ACC112 (cell line): ENCODE data around the gene ZNF839.

Experiments used
- H2AFZ ChIP-seq: fragments of 200-600 bp; sonication (generic); one replicate; pipeline ENCODE4 v1.6.0; 2017; ENCODE audit warnings: antibody characterized with exemption, low read length; ENCODE audit not compliant: unreplicated experiment
- H3K27ac ChIP-seq: fragments of 200-600 bp; sonication (generic); 2 replicates; pipeline ENCODE4 v1.5.1; 2014; ENCODE audit warnings: low read depth, mild to moderate bottlenecking, antibody characterized with exemption, low read length, moderate library complexity
- H3K27me3 ChIP-seq: fragments of 200-600 bp; sonication (generic); 2 replicates; pipeline ENCODE4 v1.6.1; 2014; ENCODE audit warnings: mild to moderate bottlenecking, antibody characterized with exemption, low read length, moderate library complexity, mixed read lengths; ENCODE audit not compliant: insufficient read depth
- H3K36me3 ChIP-seq: fragments of 200-600 bp; sonication (generic); 2 replicates; pipeline ENCODE4 v1.6.1; 2016; ENCODE audit warnings: mild to moderate bottlenecking, antibody characterized with exemption, low read length, moderate library complexity, mixed read lengths; ENCODE audit not compliant: insufficient read depth
- H3K4me1 ChIP-seq: fragments of 200-600 bp; sonication (generic); one replicate; pipeline ENCODE4 v1.6.1; 2016; ENCODE audit warnings: low read length, mixed read lengths; ENCODE audit not compliant: insufficient read depth, unreplicated experiment, control insufficient read depth
- H3K4me3 ChIP-seq: fragments of 200-600 bp; sonication (generic); 2 replicates; pipeline ENCODE4 v1.5.1; 2014; ENCODE audit warnings: mild to moderate bottlenecking, low read depth, low read length
- H3K79me2 ChIP-seq: fragments of 200-600 bp; sonication (generic); one replicate; pipeline ENCODE4 v1.6.0; 2016; ENCODE audit warnings: low read length; ENCODE audit not compliant: control insufficient read depth, unreplicated experiment, insufficient read depth

Gene ZNF839

DNA sequence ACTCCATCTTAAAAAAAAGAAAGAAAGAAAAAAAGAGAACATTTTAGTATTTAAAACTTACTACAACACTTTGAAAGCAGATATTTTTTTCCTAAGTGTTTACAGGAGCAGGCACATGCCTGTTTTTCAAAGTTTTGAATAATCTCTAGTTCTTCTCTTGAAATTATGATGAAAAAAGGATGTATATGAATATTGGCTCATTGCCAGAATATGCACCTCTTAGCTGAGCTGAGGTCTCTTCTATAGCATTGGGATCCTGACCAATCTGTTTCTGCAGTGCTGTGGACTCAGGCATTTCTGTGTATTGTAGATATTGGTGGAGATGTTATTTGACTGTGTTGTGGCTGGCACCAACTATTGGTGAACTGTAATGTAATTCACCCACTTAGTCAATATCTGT is 58.1 kb downstream of the ZNF839 start:
- Histone ChIP-seq H3K79me2 (no peaks in the 10 kb centered on the region), H3K4me1 (no peaks in the 10 kb centered on the region), H2AFZ (no peak overlapping the region), H3K27ac (no peak overlapping the region), H3K36me3 (0 out of 2 replicates have a peak, but pooled peaks cover 7% of the 10 kb centered on the region), H3K27me3 (no peaks in the 10 kb centered on the region), H3K4me3 (no peak overlapping the region)

DNA sequence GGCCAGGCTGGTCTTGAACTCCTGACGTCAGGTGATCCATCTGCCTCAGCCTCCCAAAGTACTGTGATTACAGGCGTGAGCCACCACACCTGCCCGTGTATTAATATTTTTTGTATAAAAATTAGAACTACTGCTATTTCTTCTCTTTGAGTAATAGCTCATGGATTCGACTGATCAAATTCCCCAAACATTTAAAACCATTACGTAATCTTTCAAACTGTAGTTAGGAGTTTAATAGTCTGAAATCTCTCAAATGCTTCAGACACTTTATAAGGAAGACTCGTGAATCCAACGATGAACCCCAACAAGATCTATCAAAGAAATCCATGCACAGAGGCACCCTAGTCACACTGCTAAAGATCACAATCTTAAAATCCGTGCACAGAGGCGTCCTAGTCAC is 59.3 kb downstream of the ZNF839 start:
- no peak overlapping the region for H3K27ac ChIP-seq
- no peaks in the 10 kb centered on the region for H3K4me1 ChIP-seq
- no peaks in the 10 kb centered on the region for H3K79me2 ChIP-seq
- no peaks in the 10 kb centered on the region for H3K27me3 ChIP-seq
- H2AFZ ChIP-seq = no peak overlapping the region
- H3K36me3 ChIP-seq = 0 out of 2 replicates have a peak, but pooled peaks cover 7% of the 10 kb centered on the region
- no peak overlapping the region for H3K4me3 ChIP-seq

GRCh38 chr14:102387086-102387485 is 67.5 kb downstream of the ZNF839 start:
- no peaks in the 10 kb centered on the region for H3K27me3 ChIP-seq
- no peak overlapping the region for H2AFZ ChIP-seq
- H3K79me2 ChIP-seq = no peaks in the 10 kb centered on the region
- peaks cover 11% of the 10 kb centered on the region for H3K4me1 ChIP-seq
- H3K36me3 ChIP-seq = peaks cover 10% of the 10 kb centered on the region; the same call in 1 of the 2 replicates
- no peak overlapping the region for H3K27ac ChIP-seq
- no peak overlapping the region for H3K4me3 ChIP-seq

GRCh38 chr14:102389246-102389645 is 69.7 kb downstream of the ZNF839 start:
- no peak overlapping the region for H3K4me3 ChIP-seq

DNA sequence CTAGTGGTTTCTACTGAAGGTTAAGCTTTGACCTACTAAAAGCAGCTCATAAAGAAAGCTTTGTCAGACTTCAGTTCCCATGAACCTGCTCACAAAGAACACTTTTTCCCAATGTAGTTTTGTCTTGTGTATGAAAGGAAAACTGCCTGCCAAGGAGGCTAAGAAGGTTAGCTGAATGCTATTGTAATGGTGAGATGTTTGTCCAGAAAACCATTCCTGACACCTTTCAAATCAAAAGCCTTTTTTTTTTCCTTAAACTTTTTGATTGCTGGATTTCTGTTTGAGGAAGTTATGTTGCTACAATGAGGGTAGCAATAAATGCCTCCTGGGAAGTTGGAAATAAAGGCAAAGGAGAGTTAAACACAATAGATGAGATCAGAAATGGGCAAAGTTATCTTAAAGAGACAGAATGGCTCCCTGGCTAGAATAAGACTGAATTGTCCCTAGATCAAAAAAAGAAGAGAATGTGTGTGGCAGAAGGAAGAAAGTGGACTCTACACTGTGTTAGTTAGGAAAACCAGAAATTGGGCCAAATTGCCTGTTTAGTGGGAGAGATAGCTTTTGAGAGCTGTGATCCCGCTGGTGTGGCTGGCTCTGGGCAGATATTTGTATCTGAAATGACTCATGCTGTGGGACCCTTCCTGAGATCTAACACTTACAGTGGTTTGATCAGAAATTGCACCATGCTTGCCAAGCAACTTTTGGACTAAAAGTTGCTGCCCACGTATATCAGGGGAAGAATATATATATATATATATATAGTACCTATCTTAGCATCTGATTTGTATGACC is 70.7 kb downstream of the ZNF839 start:
- H3K27me3 ChIP-seq = no peaks in the 10 kb centered on the region
- H2AFZ ChIP-seq = no peak overlapping the region
- peaks cover 11% of the 10 kb centered on the region for H3K4me1 ChIP-seq
- H3K4me3 ChIP-seq = no peak overlapping the region
- H3K27ac ChIP-seq = peak overlapping the region; percentile 43
- peaks cover 10% of the 10 kb centered on the region; the same call in 1 of the 2 replicates for H3K36me3 ChIP-seq
- no peaks in the 10 kb centered on the region for H3K79me2 ChIP-seq

More at GRCh38 chr14:102389246-102389645, 69.7 kb downstream of the ZNF839 start:
- Histone ChIP-seq H3K27ac (no peak overlapping the region), H2AFZ (no peak overlapping the region), H3K4me1 (peaks cover 11% of the 10 kb centered on the region), H3K36me3 (peaks cover 10% of the 10 kb centered on the region; the same call in 1 of the 2 replicates), H3K27me3 (no peaks in the 10 kb centered on the region), H3K79me2 (no peaks in the 10 kb centered on the region)
